Left hindlimb (tissue), 1 donor: ENCODE measurements around the gene CLRN2.
A peak's percentile ranks its signal among the peaks of the same experiment; 100 is the strongest.
"Not testable (repeated sequence)": the region's sequence is repeated elsewhere in the genome, so short reads cannot be mapped to it uniquely, and the experiment has no call there.

Experiments used
- DNase-seq: peaks from one replicate; pipeline ENCODE4 v3.0.0-alpha.2; 2018

The CLRN2 gene

DNA sequence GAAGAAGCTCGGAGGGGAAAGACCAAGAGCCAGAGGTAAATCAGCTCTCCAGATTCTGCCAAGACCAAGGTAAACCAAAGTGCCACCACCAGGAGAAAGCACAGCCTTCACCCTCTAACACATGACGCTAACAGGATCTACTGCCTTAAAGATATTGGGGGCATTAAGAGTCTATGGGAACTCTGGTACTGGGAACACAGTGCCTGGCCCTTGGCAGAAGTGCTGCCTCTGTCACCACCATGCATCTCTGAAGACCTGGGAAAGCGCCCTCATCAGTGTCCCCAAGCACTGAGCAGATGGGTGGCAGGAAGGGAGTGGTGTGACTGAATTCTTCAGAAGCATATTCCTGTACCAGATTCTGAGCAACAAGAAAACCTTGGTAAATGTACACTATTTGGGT lies 4.4 kb upstream of the CLRN2 start:
- DNase-seq = no peak

- DNase-seq = no peak
These were observed 3.9 kb upstream of the CLRN2 start for GRCh38 chr4:17511051-17511450.

- peak; percentile 62 for DNase-seq
These were observed 3.4 kb upstream of the CLRN2 start for GRCh38 chr4:17511509-17511949.

DNA sequence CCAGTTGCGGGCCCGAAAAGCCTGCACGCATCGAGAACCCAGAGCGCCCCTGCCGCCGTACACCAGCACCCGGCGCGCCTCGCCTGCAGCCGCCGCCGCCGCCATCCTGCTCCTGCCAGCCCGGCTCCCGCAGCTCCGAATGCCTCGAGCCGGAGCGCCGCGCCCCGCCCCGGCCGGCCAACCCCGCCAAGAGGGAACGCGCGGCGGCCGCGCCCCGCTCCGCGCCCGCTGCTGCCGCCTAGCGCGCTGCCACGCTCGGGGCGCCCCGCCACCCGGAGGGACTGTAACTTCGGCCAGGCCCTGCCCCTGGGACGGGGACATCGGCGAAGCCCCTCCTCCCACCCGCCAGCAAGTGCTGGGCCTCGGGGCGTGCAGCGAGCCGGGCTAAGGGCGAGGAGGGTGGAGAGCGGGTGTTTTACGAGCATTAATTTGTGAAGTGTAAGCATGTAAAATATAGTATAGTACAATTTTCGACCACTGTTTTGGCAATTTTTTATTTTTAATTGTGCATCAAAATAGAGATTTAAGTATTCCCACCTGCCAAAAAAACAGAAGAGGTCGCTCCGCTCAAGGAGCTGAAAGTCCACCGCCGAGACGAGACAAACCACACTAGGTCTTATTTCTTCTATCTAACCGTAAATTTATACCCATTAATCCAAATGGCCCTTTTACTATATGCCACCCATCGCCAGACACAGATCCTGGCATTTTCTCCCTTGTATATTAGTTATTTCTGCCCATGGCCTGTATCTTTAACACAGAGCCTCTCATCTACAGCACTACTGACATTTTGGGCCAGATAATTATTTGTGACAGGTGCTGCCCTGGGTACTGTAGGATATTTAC lies 2.8 kb upstream of the CLRN2 start, which contains the start of gene QDPR:
TSS of gene QDPR (minus strand) at position 141 of the 846 bp plus-strand sequence. CDS start at position 105, 36 bp downstream.
- DNase-seq = peak; percentile 83

DNA sequence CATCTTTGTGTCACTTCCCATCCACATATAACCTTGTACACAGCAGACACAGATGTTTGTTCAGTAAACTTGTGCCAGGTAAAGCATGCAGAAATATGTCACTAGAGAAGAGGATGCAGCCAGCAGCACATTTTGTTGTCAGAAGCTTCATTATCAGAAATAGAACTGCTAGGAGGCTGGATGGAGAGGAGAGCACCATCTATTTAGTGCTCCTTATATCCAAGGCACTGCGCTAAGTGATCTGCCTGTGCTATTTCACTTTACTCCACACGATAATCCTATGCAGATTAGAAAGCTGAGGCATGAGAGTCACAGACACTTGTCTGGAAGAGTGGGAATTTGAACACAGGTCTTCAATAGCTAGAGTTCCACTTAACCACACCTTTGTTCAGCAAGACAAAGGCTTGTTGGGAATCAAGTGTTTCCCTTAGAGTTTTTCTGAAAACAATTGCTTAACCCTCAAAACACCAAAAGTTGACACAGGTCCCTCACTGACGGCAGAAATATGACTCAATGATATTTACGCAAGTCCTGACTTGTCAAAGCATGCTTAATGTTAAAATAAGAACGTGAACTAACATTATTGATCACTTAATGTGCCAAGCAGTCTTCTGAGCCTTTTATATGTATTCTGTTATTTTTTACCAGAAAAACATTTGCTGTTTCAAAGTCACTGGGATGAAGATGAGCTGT lies 1.8 kb upstream of the CLRN2 start:
- no peak for DNase-seq

DNA sequence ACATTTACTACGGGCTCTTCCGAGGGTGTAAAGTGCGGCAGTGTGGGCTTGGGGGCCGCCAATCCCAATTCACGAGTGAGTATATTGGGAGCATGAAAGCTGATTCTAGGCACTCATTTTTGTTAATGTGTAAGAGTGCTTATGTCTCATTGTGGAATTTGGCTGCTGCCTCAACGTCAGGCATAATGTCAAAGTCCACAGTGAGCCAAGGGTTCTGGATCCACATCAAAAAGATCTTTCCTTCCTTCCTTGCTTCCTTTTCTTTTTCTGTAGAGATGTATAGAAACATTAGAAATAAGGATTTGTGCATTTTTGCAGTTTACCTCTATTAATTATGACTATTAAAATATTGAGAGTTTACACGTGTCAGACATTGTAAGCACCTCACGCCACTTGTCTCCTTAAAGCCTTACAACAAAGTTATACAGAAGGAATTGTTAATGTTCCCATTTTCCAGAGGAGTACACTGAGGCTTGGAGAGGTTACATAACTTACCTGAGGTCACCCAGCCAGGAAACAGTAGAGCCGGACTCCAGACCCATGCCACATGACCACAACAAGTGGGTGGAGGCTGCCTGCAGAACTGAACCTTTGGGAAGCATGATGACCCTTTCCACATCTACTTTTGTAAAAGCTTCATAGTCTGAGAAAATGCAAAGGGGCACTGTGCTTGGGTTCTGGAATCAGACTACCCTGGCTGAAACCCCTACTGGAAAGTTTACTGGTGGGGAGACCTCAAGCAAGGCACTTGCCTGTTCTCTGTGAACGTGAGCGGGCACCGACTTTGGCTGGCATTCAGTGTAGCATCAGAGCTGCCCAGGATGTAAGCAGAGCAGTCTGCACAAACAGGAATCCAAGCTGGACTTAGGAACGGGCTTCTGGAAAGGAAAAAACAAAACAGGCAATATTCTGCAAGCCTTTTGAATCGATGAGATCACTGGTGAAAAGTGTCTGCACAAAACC lies 761 bp downstream of the CLRN2 start:
- no peak for DNase-seq

- DNase-seq = no peak
These were observed 2.0 kb downstream of the CLRN2 start for GRCh38 chr4:17516980-17517379.

DNA sequence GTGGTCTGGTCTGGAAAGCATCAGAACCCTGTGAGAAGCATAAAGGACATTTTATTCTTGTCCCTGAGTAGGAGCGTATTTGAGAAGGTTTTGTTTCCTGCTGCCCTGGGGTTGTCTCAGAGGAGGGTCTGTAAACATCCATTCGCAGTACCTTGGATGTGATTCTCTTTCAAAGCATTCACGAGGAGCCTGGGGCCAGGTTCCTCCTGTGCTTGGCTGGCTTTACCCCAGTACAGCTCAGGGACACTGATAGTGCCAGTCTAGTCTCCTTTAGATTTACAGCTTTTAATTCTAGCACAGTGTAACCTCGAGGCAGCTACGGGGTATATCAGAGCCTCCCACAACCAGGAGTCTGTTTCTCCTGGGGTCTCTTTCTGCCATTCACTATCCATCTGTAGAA lies 2.7 kb downstream of the CLRN2 start:
- DNase-seq = no peak

- DNase-seq = no peak
These were observed 6.6 kb downstream of the CLRN2 start for GRCh38 chr4:17521595-17521994.

- DNase-seq = no peak
These were observed 8.7 kb downstream of the CLRN2 start for GRCh38 chr4:17523662-17524061.

GRCh38 chr4:17526695-17527477 lies 11.9 kb downstream of the CLRN2 start:
- DNase-seq = no peak

- no peak for DNase-seq
These were observed 13.7 kb downstream of the CLRN2 start for GRCh38 chr4:17528551-17529165.

DNA sequence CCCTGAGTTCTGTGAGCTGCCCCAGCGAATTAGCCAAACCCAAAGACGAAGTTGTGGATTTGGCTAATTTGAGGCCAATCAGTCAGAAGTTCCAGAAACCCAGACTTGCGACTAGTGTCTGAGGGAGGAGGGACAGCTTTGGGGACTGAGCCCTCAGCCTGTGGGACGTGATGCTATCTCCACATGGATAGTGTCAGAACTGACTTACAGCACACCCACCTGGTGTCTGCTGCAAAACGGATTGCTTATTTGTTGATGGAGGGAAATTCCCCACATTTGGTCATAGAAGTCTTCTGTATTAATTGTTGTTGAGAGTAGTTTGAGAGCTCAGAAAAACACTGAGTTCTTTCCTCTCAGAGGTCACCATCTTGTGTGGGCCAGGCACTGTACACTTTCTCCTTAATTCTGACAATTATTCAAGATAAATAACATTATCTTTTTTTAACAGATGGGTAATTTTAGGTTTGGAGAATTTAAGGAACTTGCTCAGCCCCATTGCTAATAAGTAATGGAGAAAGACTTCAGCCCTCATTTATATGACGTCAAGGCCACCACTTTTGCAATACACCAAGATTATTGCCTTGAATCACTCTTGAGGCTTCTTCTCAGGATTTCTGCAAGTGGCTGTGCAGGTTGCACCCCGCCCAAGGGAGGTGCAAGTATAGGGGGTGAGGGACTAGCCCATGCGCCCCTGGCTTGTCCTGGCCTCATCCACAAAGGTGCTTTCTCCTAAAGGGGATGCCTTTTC lies 16.7 kb downstream of the CLRN2 start:
- no peak for DNase-seq

GRCh38 chr4:17534705-17535104 lies 19.7 kb downstream of the CLRN2 start:
- no peak for DNase-seq

DNA sequence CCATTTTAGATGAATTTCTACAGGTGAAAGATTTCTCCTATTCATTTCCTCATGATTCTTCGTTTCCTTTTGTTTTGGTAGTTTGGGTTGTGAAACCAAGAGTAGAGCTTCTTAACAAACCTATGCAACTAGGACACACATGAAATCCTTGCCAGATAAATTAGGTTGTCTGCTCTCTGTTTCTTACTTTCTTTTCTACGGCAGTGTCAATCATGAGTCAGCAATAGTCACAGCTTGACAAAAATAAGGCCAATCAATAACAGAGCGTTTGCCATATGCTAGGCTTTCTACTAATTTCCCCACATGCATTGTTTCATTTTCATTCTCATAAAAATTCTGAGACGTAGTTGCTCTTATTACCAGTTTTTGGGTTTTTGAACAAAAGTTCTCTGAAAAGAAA lies 20.3 kb downstream of the CLRN2 start:
- no peak for DNase-seq

DNA sequence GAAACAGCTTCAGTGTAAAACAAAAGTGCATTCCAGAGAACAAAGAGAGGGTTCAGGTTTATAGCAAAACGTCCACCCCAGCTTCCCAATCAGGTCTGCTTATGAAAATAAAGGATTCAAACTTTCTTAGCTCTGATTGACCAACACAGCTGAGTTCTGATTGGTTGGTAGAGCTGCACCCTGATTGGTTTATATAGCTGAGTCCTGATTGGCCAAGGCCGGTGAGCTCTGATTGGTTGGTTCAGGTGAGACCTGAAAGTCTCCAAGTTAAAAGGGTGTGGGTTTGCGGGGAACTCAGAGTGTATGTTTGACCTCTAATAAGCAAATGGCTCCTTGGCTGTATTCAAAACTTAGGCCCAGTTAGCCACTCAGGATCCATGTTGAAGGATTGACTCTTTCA lies 20.9 kb downstream of the CLRN2 start:
- DNase-seq = no peak

DNA sequence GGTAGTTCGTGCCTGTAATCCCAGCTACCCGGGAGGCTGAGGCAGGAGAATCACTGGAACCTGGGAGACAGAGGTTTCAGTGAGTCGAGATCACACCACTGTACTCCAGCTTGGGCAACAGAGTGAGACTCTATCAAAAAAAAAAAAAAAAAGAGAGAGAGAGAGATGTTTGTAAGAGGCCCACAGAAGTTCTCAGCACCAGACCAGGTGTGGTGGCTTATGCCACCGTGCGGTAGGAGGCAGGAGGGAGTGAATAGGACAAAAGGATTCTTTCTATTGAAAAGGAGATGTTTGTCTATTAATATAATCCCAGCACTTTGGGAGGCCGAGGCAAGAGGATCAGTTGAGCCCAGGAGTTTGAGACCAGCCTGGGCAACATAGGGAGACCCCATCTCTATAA lies 22.1 kb downstream of the CLRN2 start:
- DNase-seq = not testable (repeated sequence)

- DNase-seq = no peak
These were observed 29.2 kb downstream of the CLRN2 start for GRCh38 chr4:17544205-17544604.

- no peak for DNase-seq
These were observed 29.9 kb downstream of the CLRN2 start for GRCh38 chr4:17544831-17545234.

DNA sequence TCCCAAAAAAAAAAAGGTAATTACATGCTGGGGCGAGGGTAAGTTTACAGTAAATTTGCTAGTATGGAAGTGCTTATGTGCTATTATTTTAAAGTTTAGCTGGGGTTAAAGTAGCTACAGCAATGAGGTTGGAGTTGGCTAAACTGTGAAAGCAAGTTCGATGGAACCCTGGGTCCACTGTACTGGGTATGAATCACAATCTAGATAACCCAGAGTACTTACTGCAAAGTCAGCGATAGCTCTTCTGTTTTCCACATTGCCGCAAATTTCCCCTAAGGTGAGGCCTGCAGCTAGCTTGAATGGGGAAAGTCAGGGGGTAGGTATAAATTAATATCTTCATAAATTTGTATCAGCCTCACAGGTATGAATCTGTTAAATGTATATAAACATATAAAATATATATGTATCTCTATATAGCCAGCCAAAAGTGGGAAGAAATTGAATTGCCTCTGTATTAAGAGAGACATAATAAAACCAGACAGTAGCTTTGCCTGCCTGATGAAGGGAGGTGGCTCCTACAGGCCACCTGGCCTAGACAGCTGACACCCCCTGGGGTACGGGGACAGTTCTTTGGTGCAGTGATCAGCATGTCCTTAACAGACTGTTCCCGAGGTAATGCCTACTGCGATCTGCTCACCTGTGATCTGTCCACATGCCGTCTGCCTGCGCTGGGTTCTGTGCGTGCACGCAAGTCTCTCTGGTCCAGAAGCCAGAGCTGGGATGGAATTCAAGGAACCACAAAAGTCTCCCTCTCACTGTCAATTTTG lies 30.6 kb downstream of the CLRN2 start:
- no peak for DNase-seq
